Sciatic nerve (tissue), 2 donors: ENCODE measurements around the gene ANKS1B. TPM values are rescaled to one million over a fixed set of nuclear protein-coding genes. Genes with fewer than 3 reads are reported as not detected.

Experiments used
- ATAC-seq: fragments of 200-7000 bp; cut with Tn5 transposase; one replicate; pipeline ENCODE4 v1.9.1; 2020; ENCODE audit warnings: mild to moderate bottlenecking, moderate library complexity
- DNase-seq: peaks from one replicate; pipeline ENCODE4 v3.0.0-alpha.2; 2020; ENCODE audit warnings: low spot score
- intact Hi-C: fragments of 100-400 bp; cut with DNase I; formaldehyde crosslinking; loops from one replicate; pipeline ENCODE4 v1.14.2; 2022
- total RNA-seq: library from RNA; stranded (reverse); fragmentation: NEBNext Ultra II Directional; extraction: Animal tissue kit (Norgen Biotek cat#: 25700); gene quantifications from one replicate; pipeline ENCODE4 v1.2.1, GENCODE V29; 2021
- donor health status: DM: no; HTN: no; CAD: no.
- donor health status: DM: no; HTN: no; CAD: no.

The ANKS1B gene
- total RNA-seq, 1 donor from 2014 or later = 20.8 TPM

DNA sequence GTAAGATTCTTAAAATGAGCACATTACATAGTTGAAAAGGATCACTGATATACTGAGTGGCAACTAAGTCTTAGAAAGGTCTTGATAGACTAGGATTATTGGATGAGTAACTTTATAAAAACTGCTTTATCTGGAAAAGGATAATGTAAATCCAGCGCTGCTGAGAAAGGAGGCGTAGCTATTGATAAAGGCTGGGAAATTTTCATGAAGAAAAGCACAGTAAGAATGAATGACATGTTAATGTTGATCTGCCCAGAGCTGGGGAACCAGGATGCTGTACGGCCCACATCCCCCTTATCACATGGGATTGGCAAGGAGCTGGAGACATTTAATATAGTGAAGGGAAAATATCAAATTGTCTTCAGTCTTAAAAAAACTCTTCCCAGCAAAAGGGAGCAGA, 1165.7 kb downstream of the ANKS1B start:
- intact Hi-C loops = no loop called here
- ATAC-seq (no peak), DNase-seq (no peak)

DNA sequence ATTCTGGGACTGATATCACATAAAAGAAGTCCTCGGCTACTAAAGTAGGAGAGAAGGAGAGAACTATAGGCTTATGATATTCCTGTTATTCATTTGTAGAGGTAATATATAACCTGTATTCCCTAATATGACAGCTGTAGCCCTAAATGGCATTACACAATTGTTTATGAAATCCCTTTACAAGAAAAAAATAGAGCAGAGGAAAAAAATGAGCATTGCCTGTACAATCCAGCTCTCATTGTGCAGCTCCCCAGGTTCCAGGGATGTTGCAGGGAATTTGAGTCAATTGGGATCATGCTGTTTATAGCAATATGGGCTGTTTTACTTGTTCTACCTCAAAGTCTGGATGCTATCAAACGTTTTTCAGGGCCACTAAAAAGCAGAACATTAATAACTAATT, 1166.5 kb downstream of the ANKS1B start:
- DNase-seq = no peak
- intact Hi-C loops = no loop called here
- no peak for ATAC-seq

DNA sequence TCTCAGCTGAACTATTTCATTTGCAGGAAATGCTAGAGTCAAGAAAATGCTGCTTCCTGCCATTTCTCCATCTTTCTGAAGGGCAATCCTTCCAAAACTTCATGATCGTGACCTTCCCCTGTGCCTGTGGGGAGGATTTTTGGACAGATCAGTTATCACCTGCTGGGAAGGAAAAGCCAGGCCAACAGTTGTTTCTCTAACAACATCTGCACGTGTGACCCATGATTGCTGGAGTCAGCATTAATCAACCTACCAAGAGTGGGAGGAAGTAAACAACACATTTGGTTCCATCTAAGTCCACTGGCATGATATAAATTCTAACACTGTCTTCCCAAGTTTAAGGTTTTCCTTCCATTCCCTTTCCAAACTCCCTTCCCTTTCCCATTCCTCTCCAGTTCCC, 1167.0 kb downstream of the ANKS1B start:
- intact Hi-C loops = no loop called here
- DNase-seq (no peak), ATAC-seq (no peak)

DNA sequence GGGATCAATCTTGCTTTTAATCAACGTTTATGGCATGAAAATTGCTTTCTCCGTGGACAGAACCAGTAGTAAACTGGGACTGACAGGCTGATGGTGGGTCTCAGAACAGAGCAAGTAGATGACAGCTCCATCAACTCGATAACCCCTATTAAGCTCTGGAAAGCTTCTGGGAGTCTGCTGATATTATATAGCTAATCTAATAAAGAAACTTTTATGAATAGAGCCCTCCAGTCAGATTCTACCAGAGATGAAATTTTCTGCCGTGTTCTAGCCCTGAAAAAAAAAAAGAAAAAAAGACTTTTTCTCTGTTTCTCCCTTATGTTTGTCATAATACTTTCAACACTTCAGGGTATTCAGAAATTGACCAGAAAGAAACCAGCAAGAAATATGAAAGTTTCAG, 1168.0 kb downstream of the ANKS1B start:
- ATAC-seq (no peak), DNase-seq (no peak)
- intact Hi-C loops = no loop called here

DNA sequence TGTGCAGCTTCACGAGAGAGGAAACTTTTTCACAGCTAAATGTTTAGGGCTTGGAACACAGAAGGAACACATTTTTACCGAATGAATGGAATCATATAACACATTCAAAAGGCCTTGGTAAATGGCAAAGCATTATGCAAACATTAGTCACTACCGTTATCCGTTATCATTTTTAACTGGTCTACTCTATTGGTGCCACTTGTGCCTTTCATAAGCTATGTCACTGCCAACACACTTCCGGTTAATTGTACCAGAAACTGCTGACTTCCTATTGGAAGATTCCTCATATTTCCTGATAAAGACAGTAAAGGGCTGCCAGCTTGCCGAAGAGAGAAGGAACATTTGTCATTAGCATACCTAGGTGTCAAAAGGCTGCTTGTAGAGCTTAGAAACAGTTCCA, 1170.5 kb downstream of the ANKS1B start:
- intact Hi-C loops = no loop called here
- DNase-seq (no peak), ATAC-seq (no peak)

DNA sequence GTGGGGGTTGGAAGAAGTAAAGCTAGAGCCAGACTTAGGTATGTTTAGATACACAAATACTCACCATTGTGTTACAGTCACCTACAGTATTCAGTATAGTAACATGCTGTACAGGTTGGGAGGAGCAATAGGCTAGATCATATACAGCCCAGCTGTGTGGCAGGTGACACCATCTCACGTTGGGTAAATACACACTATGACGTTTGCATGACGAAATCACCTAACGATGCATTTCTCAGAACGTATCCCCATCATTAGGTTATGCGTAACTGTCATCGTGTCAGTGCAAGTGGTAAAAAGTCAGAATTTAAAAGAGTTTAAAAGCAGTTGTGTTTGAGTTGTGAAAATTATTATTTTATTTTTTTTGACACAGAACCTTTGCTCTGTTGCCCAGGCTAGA, 1172.5 kb downstream of the ANKS1B start:
- no peak for DNase-seq
- no peak for ATAC-seq
- intact Hi-C loops = no loop called here

DNA sequence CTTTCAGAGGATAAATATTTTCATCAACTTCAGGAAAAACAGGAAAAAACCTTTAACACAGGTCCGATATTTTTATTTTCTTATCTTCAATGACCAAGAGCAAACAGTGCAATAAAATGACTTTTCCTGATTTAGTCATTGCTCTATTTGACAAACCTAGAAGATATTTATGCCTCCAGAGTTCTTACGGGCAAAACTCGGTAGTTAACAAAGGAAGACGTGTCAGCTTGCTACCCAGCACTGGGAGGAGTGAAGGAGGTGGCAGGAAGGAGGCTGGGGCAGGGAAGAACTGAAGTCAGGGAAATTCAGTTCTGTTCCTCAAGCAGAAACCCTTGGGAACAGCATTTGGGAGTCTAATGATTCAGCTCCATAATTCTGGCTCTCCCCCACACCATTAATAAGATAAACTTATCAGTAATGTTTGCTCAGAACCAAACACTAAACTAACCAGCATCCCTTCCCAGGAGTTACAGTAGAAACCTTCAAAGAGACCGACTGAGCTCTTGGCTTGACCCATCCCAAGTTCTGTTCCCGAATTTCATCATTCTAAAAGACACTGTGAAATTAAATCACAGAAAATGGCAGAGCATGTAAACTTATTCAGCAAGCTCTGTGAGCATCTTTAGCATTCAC, 1176.4 kb downstream of the ANKS1B start:
- intact Hi-C loops = no loop called here
- no peak for ATAC-seq

DNA sequence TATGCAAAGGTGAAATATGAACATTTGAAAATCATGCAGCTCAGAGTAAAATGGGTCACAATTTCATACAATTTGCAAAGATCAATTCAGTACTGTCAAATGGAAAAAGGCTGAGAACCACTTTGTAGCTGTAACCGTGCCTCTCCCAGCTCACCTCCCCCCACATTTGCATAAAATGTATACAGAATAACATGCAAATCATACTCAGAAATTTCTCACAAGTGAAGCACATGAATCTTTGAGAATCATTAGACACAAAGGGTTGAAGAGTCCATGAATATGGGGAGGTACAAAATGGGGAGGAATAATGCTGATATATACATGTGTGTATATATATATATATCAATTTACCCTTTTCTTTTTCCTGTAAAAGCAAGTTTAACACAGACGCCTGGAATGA, 1177.5 kb downstream of the ANKS1B start:
- ATAC-seq = no peak
- intact Hi-C loops = no loop called here
- no peak for DNase-seq

More for the DNA sequence above, 1176.4 kb downstream of the ANKS1B start:
- no peak for DNase-seq

DNA sequence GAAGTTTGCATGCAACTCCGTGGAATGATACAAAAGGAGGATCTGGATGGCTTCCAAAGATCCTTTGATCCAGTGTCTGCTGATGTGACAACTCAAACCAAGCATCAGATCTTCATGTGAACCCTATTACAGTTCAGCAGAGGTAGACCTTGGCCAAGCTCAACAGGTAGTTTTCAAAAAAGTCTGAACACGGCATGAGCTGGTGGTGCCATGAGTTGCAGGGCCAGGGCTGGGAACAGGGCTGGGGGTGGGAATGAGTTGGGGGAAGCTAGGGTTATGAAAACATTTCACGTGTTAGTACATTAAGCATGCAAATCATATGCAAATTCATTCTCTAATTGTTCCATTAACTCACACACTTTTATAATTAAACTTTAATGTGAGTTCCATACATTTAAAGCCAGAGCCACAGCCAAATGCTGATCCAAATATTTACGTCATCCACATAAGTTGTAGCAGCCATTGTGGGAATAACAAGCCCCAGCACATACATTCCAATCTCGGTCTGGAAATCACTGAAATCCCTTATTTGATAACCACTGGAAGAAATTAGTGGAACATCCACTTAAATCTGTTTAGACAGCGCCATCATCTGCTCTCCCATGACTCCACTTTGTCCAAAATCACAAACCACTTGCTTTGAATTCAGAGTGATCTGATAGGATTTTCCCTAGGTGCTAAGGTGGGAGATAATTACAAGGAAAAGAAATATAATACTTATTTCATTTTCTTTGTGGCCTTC, 1181.1 kb downstream of the ANKS1B start:
- DNase-seq (no peak), ATAC-seq (no peak)
- intact Hi-C loops = no loop called here

DNA sequence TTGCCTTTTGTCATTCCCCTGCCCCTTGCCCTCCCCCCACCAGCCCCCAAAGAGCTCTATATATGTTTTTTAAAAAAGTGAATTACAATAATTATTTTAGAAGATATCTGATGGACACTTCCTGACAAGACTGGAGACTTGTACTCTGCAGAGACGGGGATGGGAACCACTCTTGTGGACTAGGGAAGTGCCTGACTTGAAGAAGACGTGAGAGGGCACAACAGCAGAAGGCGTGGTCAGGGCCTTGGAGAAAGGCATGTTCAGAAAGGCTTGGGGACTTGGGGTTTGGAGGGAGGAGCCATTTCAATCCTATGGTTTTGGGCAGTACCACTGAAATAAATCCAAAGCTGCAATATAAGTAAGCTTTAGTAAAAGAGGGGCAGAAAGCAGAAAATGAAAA, 1184.9 kb downstream of the ANKS1B start:
- ATAC-seq (no peak), DNase-seq (no peak)
- intact Hi-C loops = no loop called here

DNA sequence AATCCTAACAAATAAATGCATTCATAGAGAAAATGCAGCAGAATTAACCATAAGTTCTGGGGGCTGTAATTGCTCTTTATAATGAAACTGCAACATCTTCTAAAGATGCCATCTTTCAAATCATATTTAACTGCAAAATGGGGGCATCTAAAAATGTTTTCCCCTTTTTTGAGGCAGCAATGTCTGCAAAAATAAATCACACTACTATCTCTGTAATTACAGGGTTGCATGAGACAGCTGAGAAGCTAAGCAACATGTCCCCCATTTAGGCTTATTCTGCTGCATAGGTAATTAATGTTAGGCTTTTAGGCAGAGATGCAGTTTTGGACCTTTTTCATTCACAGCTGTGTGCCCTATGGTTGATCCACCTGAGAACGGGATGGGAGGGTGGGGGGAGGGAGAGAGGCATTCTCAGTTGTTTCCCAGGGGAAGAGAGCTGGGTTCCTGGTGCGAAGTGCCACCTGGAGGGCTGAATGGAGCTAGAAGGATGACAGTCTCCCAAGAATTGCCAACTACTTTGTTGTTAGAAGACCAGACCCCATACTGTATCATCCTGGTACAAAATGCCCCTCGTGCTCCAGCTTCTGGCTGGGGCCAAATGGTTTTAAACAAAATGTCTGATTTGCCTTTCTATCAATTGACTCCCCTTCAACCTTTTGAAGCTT, 1185.5 kb downstream of the ANKS1B start:
- intact Hi-C loops = no loop called here
- ATAC-seq (no peak), DNase-seq (no peak)

DNA sequence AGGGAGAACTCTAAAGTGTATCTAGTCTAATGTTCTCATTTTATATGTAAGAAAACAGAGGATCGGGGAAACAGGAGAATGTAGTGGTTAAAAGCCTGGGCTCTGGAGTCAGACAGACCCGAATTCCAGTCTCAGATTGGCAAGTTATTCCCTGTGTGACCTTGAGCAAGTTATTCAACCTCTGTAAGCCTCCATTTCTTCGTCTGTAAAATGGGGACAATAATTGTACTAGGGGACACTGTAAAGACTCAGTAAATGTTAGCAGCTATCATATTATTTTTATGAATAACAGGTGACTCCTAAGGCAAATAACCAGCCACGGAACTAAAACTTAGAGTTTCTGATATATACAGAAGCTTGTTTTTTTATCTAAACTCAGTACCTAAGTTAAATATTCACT, 1187.5 kb downstream of the ANKS1B start:
- DNase-seq (no peak), ATAC-seq (no peak)
- intact Hi-C loops = no loop called here

DNA sequence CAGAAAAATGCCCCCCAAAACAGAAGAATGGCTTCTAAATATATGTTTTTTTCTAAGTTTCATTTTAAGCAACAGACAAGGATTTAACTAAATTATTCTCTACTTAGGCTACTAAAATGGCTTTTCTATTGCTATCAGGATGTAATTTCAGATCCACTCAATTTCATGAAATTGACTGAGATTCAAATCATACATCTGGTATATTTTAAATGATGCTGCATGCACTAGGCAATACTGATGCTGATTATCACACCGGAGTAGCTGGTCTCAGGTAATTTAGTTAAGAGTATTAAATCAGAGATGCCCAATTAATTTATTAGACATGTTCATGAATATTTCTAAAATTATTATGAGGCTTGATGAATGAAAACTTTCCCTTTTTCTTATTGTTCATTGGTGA, 1188.0 kb downstream of the ANKS1B start:
- DNase-seq (no peak), ATAC-seq (no peak)
- intact Hi-C loops = no loop called here

DNA sequence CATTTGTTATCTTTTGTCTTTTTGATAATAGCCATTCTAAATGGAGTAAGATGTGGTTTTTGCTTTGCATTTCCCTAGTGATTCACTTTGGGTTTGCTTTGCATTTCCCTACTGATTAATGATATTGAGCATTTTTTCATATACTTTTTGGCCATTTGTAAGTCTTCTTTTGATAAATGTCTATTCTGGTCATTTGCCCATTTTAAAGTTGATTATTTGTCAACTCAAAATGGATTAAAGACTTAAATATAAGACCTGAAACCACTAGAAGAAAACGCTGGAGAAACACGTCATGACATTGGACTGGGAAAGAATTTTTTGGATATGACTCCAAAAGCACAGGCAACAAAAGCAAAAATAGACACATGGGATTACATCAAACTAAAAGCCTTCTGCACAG, 1191.6 kb downstream of the ANKS1B start:
- no peak for ATAC-seq
- no peak for DNase-seq
- intact Hi-C loops = no loop called here

DNA sequence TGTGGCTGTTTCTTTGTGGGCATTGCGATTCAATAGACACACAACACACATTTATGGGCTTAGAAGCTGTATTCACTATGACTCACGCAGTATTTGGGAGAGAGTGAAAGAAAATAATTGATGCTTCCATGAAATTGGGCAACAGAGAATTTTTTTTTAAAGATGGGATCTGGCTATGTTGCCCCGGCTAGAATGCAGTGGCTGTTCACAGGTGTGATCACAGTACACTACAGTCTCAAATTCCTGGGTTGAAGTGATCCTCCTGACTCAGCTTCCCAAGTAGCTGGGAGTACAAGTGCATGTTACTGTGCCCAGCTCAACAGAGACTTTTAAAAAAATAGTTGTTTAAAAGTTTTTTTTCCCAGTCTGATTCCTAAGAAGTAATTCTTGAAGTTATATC, 1193.3 kb downstream of the ANKS1B start:
- DNase-seq = no peak
- no peak for ATAC-seq
- intact Hi-C loops = no loop called here

DNA sequence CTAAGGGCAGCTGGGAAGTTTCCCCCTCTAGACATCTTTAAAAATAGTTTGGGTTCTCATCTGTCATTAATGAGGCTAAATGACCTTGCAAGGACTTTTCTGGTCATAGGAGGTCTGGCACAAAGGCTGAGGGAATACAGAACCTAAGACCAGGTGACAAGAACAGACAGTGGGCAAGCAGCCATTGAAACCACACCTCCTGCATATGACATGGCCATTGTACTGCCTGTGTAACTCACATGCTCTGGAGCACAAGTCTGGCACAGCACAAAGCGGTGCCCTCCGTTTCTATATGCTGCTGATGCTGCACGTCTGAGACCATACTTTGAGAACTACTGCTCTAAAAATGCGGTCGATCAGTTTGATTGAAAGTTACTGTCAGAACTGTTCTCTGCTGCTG, 1196.3 kb downstream of the ANKS1B start:
- intact Hi-C loops = no loop called here
- ATAC-seq = no peak

DNA sequence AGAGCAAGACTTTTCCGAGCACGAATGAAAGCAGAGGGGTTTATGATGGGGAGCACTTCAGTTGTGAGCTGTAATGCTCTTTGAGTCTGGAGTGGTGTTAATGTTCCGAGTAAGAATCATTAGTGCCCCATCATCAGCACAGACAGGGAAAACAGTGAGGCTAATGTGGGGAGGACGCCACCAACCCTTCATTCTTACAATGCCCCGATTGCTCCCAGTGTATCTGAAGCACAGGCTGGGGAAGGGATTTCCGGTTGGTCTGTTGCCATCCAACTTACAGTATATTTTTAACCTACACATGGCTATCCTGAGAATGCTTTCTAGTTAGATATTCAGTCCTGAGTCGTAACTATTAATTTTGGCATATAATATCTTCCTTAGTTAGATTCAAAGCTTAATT, 1198.1 kb downstream of the ANKS1B start:
- DNase-seq (no peak), ATAC-seq (no peak)
- intact Hi-C loops = no loop called here

More for the DNA sequence above, 1196.3 kb downstream of the ANKS1B start:
- DNase-seq = no peak

DNA sequence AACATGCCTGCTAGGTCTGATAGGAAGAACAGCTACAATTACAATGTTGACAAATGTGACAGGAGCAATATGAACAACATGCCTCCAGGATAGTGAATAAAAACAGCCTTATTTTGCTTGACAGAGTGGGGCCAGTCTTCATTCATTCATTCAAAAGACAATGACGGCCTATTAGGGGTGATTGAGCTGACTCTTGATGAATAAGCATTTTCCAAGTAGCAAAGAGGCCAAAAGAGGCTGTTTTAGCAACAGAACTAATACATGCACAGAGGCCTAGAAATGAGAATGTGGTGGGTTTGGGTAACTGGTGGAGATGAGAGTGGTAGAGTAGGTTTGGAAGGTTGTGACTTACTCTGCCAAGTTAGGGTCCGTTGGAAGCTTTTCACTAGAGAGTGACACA, 1201.3 kb downstream of the ANKS1B start:
- no peak for DNase-seq
- intact Hi-C loops = no loop called here
- no peak for ATAC-seq

DNA sequence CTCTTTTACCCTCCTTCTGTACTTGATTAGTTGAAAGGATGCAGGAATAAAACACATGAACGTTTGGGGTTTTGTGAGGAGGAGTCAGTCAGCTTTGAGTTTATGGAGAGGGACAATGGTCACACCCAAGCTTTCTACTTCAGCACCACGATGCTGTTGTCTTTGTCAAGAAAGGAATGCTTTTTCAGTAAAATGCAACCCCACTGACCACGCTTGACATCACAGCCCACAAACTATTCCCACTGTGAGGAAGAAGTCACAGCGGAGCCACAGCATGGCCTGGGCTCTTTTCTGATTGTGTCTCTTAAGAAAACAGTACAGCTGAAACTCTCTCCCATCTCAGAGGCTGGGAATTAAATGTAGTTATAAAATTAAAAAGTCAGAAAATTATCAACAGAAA, 1204.5 kb downstream of the ANKS1B start:
- intact Hi-C loops = no loop called here
- ATAC-seq (no peak), DNase-seq (no peak)

DNA sequence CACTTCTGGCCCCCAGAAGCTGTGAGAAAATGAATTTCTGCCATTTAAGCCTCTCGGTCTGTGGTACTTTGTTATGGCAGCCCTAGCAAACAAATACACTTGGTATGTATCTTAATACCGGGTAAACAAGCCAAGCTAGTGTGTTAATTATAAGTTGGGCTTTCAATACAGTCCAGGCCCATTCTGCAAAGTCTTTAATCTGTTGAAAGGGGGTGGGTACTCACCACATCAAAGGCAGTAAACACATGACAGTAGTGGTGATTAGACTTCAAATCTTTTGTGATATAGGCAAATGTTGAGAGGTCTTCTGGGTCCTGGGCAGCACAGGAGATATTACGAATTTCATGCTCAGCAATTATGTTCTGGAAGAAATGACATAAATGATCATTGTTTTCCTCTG, 1211.9 kb downstream of the ANKS1B start:
- DNase-seq = no peak
- intact Hi-C loops = no loop called here
- ATAC-seq = no peak
